ENCODE measurements around the gene EPS15. TPM values are rescaled to one million over a fixed set of nuclear protein-coding genes. Genes with fewer than 3 reads are reported as not detected.
A peak's percentile ranks its signal among the peaks of the same experiment; 100 is the strongest.

EPS15 gene
- total RNA-seq, 3 donors from 2014 or later = 39.7 to 51.8 (median 51.4) TPM

DNA sequence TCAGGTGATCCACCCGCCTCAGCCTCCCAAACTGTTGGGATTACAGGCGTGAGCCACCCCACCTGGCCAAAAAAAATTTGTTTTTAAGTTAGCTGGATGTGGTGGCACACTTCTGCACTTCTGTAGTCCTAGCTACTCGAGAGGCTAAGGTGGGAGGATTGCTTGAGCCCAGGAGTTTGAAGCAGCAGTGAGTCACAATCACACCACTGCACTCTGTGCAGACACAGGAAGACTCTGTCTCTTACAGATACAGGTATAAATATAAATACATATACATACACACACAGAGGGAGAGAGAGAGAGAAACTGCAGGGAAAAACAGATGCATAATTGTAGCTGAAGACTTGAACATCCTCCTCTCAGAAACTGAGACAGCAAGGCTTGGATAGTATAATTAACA, 34.8 kb upstream of the EPS15 start:
- Mint-ChIP-seq H3K27me3 (ENCODE audit: low read depth) (peaks cover 5% of the 10 kb centered on the region), H3K4me3 (no peak overlapping the region), H3K4me1 (ENCODE audit: low read depth) (peaks cover 10% of the 10 kb centered on the region), H3K9me3 (no peaks in the 10 kb centered on the region), H3K36me3 (ENCODE audit: insufficient read depth) (no peaks in the 10 kb centered on the region)
- ATAC-seq = no peak
- no peak for DNase-seq

GRCh38 chr1:51552929-51553807, 34.1 kb upstream of the EPS15 start:
- ATAC-seq (no peak), DNase-seq (no peak)
- peaks cover 2% of the 10 kb centered on the region for H3K27me3 Mint-ChIP-seq (ENCODE audit: low read depth)
- H3K4me3 Mint-ChIP-seq = no peak overlapping the region
- H3K36me3 Mint-ChIP-seq (ENCODE audit: insufficient read depth) = no peaks in the 10 kb centered on the region
- no peaks in the 10 kb centered on the region for H3K9me3 Mint-ChIP-seq
- H3K4me1 Mint-ChIP-seq (ENCODE audit: low read depth) = peaks cover 15% of the 10 kb centered on the region

GRCh38 chr1:51551848-51552296, 32.8 kb upstream of the EPS15 start:
- Mint-ChIP-seq H3K36me3 (ENCODE audit: insufficient read depth) (no peaks in the 10 kb centered on the region), H3K27me3 (ENCODE audit: low read depth) (no peaks in the 10 kb centered on the region)
- ATAC-seq = peak; percentile 48 to 54

DNA sequence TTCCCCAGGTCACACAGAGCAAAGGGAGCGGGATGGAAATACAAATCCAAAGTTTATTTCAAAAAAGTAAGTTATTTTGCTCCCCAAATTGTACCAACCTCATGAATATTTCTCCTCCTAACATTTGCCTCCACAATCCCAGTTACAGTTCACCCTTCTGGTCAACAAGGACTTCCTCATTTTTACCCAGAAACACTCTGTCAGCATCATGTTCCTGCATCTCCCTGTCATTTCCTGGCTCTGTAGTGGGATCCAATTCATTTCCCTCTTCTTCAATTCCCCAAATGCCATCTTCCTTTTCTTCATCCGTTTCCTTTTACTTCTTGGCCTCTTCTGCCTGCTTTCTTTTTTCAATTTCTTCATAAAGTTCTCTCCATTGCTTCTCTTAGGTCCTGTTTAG, 32.0 kb upstream of the EPS15 start:
- Mint-ChIP-seq H3K4me1 (ENCODE audit: low read depth) (peaks cover 15% of the 10 kb centered on the region), H3K36me3 (ENCODE audit: insufficient read depth) (no peaks in the 10 kb centered on the region)

More at GRCh38 chr1:51551848-51552296, 32.8 kb upstream of the EPS15 start:
- H3K4me1 Mint-ChIP-seq (ENCODE audit: low read depth) = peaks cover 15% of the 10 kb centered on the region
- H3K4me3 Mint-ChIP-seq = no peak overlapping the region
- DNase-seq = no peak
- H3K9me3 Mint-ChIP-seq = no peaks in the 10 kb centered on the region

DNA sequence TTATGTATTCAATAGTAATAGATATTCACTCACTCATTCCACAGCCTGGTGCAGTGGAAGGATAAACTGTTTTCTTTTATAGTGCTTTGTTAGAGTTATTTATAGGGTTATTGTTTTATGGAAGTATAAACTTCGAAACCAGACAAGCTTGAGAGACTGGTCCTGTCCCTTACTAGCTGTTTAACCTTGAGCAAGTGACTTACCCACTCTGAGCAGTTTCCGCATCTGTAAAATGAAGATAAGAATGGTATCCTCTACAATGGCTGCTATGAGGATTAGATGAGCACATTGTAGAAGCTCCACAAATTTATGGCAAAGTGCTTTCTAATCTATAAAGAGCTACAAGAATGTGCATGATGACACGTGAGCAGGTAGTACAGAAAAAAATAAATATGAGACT, 30.8 kb upstream of the EPS15 start:
- DNase-seq (no peak), ATAC-seq (no peak)
- peaks cover 15% of the 10 kb centered on the region for H3K4me1 Mint-ChIP-seq (ENCODE audit: low read depth)
- no peak overlapping the region for H3K4me3 Mint-ChIP-seq
- no peaks in the 10 kb centered on the region for H3K36me3 Mint-ChIP-seq (ENCODE audit: insufficient read depth)
- no peaks in the 10 kb centered on the region for H3K27me3 Mint-ChIP-seq (ENCODE audit: low read depth)
- H3K9me3 Mint-ChIP-seq = no peaks in the 10 kb centered on the region

More for the DNA sequence above, 32.0 kb upstream of the EPS15 start:
- Mint-ChIP-seq H3K27me3 (ENCODE audit: low read depth) (no peaks in the 10 kb centered on the region), H3K4me3 (no peak overlapping the region), H3K9me3 (no peaks in the 10 kb centered on the region)
- DNase-seq (no peak), ATAC-seq (no peak)

DNA sequence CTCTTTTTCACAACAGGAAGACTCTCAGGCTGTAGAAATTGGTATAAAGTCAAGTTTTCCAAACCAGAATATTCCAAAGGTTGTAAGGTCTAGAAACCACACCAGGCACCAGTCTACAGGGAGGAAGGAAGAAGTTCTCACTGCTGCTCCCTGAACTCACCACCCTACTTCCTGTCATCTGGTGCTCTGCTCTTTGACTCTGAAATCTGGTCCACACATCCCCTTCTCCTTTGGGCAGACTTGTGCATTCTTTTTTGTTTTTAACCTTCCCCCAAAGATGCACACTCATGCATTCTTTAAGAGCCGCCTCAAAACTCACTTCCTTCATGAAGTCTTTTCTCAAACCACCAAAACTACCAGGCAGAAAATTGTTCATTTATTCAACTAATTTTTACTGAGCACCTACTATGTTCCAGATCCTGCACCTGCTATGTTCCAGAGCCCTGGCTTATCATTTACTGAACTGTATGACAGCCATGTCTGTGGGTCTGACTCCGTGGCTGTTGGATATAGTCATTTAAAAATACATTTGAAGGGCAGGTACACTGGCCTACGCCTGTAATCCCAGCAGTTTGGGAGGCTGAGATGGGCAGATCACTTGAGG, 30.1 kb upstream of the EPS15 start:
- Mint-ChIP-seq H3K4me3 (no peak overlapping the region), H3K4me1 (ENCODE audit: low read depth) (peaks cover 15% of the 10 kb centered on the region), H3K9me3 (no peaks in the 10 kb centered on the region), H3K36me3 (ENCODE audit: insufficient read depth) (no peaks in the 10 kb centered on the region), H3K27me3 (ENCODE audit: low read depth) (no peaks in the 10 kb centered on the region)
- ATAC-seq = no peak
- DNase-seq = no peak

GRCh38 chr1:51543858-51544257, 24.8 kb upstream of the EPS15 start:
- H3K36me3 Mint-ChIP-seq (ENCODE audit: insufficient read depth) = no peaks in the 10 kb centered on the region
- H3K4me3 Mint-ChIP-seq = no peak overlapping the region
- DNase-seq = no peak
- no peaks in the 10 kb centered on the region for H3K9me3 Mint-ChIP-seq
- H3K27me3 Mint-ChIP-seq (ENCODE audit: low read depth) = no peaks in the 10 kb centered on the region
- peaks cover 24% of the 10 kb centered on the region for H3K4me1 Mint-ChIP-seq (ENCODE audit: low read depth)
- ATAC-seq = peak in 1 of 2 donors; percentile 27

DNA sequence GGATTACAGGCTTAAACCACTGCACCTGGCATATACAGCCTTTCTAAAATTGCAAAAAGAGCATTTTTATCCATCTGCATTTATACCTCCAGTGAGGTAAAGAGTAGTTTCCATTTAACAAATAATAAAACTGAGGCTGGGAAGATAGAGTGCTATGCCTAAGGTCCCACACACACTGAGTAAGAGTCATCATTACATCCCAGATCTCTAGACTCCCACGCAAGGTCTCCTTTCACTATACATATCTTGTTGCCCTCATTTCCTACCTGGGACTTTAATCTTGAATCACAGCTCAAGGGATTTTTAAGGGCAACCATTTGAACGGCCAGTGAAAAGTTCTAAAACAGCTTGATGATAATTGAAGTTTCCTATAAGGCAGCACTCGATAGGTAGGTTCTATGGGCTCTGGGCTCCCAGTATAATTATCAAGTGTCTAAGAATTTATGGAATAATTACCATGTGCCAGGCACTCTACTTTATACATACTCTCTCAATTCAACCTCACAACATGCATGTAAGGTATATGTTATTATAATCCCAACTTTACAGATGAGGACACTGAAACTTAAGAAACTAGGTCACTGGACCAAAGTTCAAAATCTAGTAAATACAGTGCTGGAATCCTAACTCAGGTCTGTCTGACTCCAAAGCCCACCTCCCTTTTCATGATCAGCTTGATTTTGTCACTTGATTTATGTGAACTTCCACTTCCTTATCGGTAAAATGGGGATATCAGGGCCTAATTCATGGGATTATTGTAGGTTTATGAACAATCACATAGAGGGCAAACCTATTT, 23.3 kb upstream of the EPS15 start:
- Mint-ChIP-seq H3K4me1 (ENCODE audit: low read depth) (peaks cover 17% of the 10 kb centered on the region), H3K9me3 (no peaks in the 10 kb centered on the region), H3K27me3 (ENCODE audit: low read depth) (no peaks in the 10 kb centered on the region), H3K4me3 (no peak overlapping the region), H3K36me3 (ENCODE audit: insufficient read depth) (no peaks in the 10 kb centered on the region)
- ATAC-seq (peak in 1 of 2 donors; percentile 46), DNase-seq (no peak)

GRCh38 chr1:51541313-51542050, 22.4 kb upstream of the EPS15 start:
- ATAC-seq = peak; percentile 82 to 87
- DNase-seq = no peak
- H3K27me3 Mint-ChIP-seq (ENCODE audit: low read depth) = no peaks in the 10 kb centered on the region
- no peaks in the 10 kb centered on the region for H3K36me3 Mint-ChIP-seq (ENCODE audit: insufficient read depth)
- no peaks in the 10 kb centered on the region for H3K9me3 Mint-ChIP-seq
- peaks cover 17% of the 10 kb centered on the region for H3K4me1 Mint-ChIP-seq (ENCODE audit: low read depth)
- no peak overlapping the region for H3K4me3 Mint-ChIP-seq

DNA sequence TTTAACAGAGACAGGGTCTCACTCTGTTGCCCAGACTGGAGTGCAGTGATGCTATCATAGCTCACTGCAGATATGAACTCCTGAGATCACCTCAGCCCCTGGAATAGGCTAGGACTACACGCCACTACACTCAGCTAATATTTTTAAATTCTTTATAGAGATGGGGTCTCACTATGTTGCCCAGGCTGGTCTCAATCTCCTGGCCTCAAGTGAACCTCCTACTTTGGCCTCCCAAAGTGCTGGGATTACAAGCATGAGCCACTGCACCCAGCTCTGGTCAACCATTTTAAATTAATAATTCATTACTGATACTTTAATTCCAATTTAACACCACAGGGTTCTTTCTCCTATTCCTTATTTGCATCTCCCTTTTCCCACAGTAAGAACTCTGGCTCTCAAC, 18.5 kb upstream of the EPS15 start:
- H3K9me3 Mint-ChIP-seq = no peaks in the 10 kb centered on the region
- no peak overlapping the region for H3K4me3 Mint-ChIP-seq
- DNase-seq (no peak), ATAC-seq (no peak)
- no peaks in the 10 kb centered on the region for H3K27me3 Mint-ChIP-seq (ENCODE audit: low read depth)
- H3K36me3 Mint-ChIP-seq (ENCODE audit: insufficient read depth) = no peaks in the 10 kb centered on the region
- peaks cover 22% of the 10 kb centered on the region for H3K4me1 Mint-ChIP-seq (ENCODE audit: low read depth)

DNA sequence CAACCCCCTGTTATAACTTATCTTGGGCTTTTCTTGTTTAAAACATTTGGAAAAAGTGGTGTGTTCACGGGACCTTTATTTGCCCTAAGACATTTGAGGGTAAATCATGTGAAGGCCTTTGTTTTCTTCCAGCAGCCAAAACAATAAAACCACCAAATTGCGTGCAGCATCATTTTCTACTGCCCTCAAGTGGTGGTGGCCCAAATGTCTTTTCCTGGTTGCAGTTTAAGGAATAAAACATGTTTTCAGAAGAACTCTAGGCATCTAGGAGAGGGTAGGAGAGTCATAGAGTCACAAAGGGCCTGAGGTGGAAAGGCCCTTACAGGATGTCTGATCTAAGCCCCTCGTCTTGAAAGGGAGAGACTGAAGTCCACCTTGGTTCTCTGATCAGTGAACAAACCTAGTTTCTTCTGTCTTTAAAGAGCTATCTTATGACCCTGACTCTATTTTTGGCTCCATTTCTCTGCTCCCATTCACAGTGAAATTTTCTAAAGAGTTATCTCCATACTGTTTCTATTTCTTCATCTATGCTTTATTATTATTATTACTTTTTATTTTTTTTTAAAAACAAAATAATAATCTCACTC, 16.0 kb upstream of the EPS15 start:
- no peak for ATAC-seq
- H3K9me3 Mint-ChIP-seq = no peaks in the 10 kb centered on the region
- no peaks in the 10 kb centered on the region for H3K27me3 Mint-ChIP-seq (ENCODE audit: low read depth)
- H3K4me1 Mint-ChIP-seq (ENCODE audit: low read depth) = peaks cover 11% of the 10 kb centered on the region
- H3K4me3 Mint-ChIP-seq = no peak overlapping the region
- no peaks in the 10 kb centered on the region for H3K36me3 Mint-ChIP-seq (ENCODE audit: insufficient read depth)
- peak; percentile 30 for DNase-seq

DNA sequence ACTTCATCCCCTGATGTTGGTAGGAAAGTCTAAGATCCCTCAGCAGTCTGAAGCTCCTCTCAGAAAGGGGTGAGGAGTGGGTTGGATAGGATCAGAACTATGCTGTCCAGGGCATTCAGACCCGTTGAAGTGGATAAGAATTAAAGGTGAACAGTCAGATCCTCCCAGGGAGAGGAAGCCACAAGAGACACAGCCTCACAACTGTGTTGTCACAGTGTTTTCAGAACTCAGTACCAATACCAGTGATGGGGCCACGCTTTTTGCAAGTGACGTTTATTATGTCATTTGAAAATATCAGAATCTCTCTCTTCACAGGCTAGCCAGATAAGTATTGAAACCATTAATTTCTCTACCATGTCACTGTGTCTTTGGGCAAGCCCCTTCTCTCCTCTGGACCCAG, 15.4 kb upstream of the EPS15 start:
- Mint-ChIP-seq H3K4me3 (no peak overlapping the region), H3K9me3 (no peaks in the 10 kb centered on the region), H3K36me3 (ENCODE audit: insufficient read depth) (no peaks in the 10 kb centered on the region), H3K4me1 (ENCODE audit: low read depth) (peaks cover 11% of the 10 kb centered on the region), H3K27me3 (ENCODE audit: low read depth) (no peaks in the 10 kb centered on the region)
- DNase-seq (no peak), ATAC-seq (peak; percentile 28 to 51)

- H3K36me3 Mint-ChIP-seq (ENCODE audit: insufficient read depth) = no peaks in the 10 kb centered on the region
- H3K9me3 Mint-ChIP-seq = no peaks in the 10 kb centered on the region
- no peak overlapping the region for H3K4me3 Mint-ChIP-seq
- no peak for DNase-seq
- H3K4me1 Mint-ChIP-seq (ENCODE audit: low read depth) = peaks cover 11% of the 10 kb centered on the region
- ATAC-seq = no peak
- H3K27me3 Mint-ChIP-seq (ENCODE audit: low read depth) = no peaks in the 10 kb centered on the region
Measured at GRCh38 chr1:51532853-51533252, 13.8 kb upstream of the EPS15 start.

Measured in activated T-cell treated with anti-CD3 and anti-CD28 coated beads, Interleukin-2, amount 50 U/mL, for 4 hours (primary cell).